ENCODE measurements around the gene SNX25.

DNA sequence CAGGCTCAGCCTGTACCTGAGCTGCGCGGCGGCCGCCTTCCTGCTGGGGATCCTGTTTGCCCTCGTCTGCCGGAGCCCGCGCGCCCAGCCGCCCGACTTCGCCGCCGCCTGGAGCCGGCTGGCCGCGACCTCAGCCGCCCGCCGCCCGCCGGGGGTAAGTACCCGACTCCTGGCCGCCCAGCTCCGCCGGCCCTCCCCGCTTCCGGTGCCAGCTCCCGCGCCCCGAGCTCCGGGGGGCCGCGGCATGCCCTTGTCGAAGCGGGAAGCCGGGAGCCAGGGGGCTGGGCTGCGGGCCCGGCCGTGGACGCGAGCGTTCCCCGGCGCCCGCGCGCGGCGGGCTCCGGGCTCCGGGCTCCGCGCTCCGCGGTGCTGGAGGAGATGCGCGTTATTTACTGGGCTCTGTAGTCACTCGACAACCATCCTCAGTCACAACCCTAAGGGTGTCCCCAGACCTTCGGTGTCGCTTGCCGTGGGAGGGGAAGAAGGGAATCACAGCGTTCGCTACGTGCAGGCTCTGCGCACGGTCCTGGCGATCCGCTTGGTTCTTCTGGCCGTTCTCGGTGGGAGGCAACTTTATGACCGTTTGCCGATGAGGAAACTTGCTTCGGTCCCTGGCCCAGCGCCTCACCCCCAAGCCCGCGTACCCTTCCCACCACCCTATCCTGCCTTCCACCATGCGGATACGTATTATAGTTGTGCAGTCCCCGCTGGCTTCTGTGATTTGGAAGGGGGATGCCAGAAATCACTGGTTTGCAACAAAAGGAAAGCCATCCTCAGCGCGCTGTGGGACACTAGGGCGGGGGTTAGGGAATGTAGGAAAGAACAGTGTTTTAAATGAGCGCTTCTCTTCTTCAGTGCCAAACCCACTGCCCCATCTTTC is 944 bp downstream of the SNX25 start:
- TF ChIP-seq, protein P1, sequence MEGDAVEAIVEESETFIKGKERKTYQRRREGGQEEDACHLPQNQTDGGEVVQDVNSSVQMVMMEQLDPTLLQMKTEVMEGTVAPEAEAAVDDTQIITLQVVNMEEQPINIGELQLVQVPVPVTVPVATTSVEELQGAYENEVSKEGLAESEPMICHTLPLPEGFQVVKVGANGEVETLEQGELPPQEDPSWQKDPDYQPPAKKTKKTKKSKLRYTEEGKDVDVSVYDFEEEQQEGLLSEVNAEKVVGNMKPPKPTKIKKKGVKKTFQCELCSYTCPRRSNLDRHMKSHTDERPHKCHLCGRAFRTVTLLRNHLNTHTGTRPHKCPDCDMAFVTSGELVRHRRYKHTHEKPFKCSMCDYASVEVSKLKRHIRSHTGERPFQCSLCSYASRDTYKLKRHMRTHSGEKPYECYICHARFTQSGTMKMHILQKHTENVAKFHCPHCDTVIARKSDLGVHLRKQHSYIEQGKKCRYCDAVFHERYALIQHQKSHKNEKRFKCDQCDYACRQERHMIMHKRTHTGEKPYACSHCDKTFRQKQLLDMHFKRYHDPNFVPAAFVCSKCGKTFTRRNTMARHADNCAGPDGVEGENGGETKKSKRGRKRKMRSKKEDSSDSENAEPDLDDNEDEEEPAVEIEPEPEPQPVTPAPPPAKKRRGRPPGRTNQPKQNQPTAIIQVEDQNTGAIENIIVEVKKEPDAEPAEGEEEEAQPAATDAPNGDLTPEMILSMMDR (IDR thresholded peaks at IDR 0.05): no peak
- TF ChIP-seq POLR2AphosphoS5 (IDR thresholded peaks at IDR 0.05) (peak in 1 of 2 donors; percentile 41), POLR2A (IDR thresholded peaks at IDR 0.05) (peak in 2 of 4 donors; percentile 28 to 49), EP300 (IDR thresholded peaks at IDR 0.05) (no peak)
